DND-41 (cell line): ENCODE measurements around the gene USP17L26.
"Not testable (repeated sequence)": the region's sequence is repeated elsewhere in the genome, so short reads cannot be mapped to it uniquely, and the experiment has no call there.

Experiments
- EZH2 ChIP-seq: IDR thresholded peaks from 3 replicates; pipeline ENCODE4 v1.6.1; 2012; ENCODE audit warnings: borderline replicate concordance, low read depth, mild to moderate bottlenecking, moderate library complexity, low read length, inconsistent platforms; ENCODE audit not compliant: severe bottlenecking
- TF ChIP-seq, protein P1 (sequence below): IDR thresholded peaks from 2 replicates; pipeline ENCODE4 v1.5.1; 2012; ENCODE audit warnings: borderline replicate concordance, low read length, moderate library complexity, mild to moderate bottlenecking; ENCODE audit not compliant: poor library complexity, severe bottlenecking; ENCODE audit errors: extremely low read depth

DNA sequence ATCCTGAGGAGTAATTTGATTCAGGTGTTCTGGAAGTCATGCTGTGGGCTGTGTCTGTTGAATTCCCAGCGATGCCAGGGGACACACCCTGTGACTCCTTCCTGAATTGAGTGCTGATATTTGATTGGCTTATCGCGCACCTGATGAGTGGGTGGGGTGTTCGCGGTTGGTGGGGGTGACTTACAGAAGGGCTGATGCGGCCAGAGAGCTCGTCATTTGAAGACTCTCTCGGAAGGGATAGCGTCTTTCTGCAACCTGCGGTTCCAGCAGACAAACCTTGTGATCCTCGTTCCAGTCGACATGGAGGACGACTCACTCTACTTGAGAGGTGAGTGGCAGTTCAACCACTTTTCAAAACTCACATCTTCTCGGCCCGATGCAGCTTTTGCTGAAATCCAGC lies 18.9 kb downstream of the USP17L26 start, which contains the start of gene USP17L29:
- TF ChIP-seq, protein P1, sequence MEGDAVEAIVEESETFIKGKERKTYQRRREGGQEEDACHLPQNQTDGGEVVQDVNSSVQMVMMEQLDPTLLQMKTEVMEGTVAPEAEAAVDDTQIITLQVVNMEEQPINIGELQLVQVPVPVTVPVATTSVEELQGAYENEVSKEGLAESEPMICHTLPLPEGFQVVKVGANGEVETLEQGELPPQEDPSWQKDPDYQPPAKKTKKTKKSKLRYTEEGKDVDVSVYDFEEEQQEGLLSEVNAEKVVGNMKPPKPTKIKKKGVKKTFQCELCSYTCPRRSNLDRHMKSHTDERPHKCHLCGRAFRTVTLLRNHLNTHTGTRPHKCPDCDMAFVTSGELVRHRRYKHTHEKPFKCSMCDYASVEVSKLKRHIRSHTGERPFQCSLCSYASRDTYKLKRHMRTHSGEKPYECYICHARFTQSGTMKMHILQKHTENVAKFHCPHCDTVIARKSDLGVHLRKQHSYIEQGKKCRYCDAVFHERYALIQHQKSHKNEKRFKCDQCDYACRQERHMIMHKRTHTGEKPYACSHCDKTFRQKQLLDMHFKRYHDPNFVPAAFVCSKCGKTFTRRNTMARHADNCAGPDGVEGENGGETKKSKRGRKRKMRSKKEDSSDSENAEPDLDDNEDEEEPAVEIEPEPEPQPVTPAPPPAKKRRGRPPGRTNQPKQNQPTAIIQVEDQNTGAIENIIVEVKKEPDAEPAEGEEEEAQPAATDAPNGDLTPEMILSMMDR: not testable (repeated sequence)
- not testable (repeated sequence) for TF ChIP-seq EZH2
